RPMI7951 (cell line): Measurements from ENCODE around the gene CPNE5. TPM values are rescaled to one million over a fixed set of nuclear protein-coding genes. Genes with fewer than 3 reads are reported as not detected.
"Not testable (repeated sequence)": the region's sequence is repeated elsewhere in the genome, so short reads cannot be mapped to it uniquely, and the experiment has no call there.

Source experiments
- DNase-seq: peaks from one replicate; pipeline ENCODE4 v3.0.0-alpha.2; 2012; ENCODE audit warnings: low read depth
- total RNA-seq: library from RNA; depleted of rRNA; stranded (reverse); fragments of >200 nt; shearing (Covaris generic); gene quantifications from 2 replicates; pipeline ENCODE4 v1.2.3, GENCODE V29; 2014; rRNA removed

CPNE5 gene
- total RNA-seq, 1 experiment from 2014 or later: not detected

DNA sequence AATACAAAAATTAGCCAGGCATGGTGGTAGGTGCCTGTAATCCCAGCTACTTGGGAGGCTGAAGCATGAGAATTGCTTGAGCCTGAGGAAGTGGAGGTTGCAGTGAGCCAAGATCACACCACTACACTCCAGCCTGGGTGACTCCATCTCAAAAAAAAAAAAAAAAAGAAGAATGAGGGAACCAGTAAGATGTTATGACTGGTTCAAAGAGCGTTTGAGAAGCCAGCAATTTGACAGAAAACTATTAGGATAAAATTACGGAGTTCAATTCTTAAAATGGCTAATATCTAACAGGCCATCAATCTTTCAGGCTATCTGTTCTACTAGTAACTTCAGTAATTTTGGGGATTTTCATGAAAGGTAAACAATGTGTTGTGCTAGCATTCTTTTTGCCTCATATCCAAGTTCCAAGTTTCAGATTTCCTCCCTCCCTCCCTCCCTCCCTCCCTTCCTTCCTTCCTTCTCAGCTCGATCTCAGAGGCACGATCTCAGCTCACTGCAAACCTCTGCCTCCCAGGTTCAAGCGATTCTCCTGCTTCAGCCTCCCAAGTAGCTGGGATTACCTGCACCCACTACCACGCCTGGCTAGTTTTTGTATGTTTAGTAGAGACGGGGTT, 134.2 kb downstream of the CPNE5 start:
- not testable (repeated sequence) for DNase-seq

DNA sequence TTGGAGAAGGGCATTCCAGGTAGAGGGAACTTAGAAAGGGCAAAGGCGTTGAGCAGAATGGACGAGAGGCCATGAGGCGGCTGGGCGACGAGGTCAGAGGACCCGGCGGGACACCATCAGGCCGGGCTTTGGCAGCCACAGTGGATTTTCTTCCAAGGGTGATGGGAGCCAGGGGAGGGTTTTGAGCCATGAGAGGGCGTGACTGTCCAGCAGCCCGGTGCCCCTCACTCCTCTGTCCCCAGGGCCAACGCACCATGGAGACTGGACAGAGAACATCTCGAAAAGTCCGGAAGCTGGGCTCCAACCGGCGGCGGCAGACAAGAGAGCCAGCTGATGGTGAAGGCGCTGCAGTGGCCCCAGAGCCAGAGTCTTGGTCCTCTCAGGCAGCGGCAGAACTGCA, 135.3 kb downstream of the CPNE5 start:
- no peak for DNase-seq

GRCh38 chr6:36703081-36703606, 136.1 kb downstream of the CPNE5 start:
- no peak for DNase-seq

- DNase-seq: no peak
These were observed 136.6 kb downstream of the CPNE5 start for GRCh38 chr6:36702656-36703055.

DNA sequence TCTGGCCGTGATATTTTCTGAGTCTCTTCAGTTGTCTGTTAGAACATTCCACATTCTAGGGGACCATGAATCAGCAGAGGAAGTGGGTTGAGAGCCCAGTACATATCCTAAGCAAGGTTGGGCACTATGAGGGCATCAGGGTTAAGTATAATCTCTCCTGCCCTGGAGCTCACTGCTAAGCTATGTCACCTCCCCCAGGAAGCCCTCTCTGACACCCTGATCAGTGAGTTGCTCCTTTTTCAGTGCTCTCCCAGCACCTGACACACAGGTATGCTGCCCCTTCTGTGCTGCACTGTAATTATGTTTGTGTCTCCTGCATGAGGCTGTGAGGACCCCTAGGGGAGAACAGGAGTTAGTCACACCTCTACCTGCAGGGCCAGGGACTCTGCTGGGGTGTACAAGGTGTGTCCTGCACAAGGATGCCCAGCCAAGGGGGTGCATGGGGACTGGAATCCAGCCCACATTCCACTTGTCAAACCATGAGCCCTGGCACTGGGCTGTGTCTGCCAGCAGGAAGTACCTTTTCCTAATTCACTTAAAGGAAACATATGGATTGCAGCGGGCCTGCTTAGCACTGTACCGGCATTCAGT, 137.7 kb downstream of the CPNE5 start:
- no peak for DNase-seq

GRCh38 chr6:36700831-36701230, 138.4 kb downstream of the CPNE5 start:
- no peak for DNase-seq

- DNase-seq: no peak
These were observed 139.0 kb downstream of the CPNE5 start for GRCh38 chr6:36700071-36700812.

DNA sequence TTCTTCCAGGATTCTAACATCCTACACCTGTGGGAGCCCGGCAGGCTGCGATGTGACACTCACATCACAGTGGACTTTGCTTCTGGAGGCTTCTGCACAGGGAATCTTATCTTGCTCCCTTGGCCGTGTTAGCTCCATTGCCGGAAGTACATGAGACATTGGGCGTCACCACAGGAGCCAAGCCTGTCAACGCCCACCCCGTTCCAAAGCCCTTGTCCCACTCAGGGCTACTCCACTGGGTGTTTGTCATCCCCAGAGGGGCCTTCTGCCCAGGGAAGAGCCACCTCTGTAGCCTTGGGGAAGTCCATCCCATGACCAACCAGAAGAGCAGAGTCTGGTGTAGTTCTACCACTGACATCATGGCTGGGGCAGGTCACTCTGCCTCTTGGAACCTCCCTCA, 139.9 kb downstream of the CPNE5 start:
- no peak for DNase-seq

DNA sequence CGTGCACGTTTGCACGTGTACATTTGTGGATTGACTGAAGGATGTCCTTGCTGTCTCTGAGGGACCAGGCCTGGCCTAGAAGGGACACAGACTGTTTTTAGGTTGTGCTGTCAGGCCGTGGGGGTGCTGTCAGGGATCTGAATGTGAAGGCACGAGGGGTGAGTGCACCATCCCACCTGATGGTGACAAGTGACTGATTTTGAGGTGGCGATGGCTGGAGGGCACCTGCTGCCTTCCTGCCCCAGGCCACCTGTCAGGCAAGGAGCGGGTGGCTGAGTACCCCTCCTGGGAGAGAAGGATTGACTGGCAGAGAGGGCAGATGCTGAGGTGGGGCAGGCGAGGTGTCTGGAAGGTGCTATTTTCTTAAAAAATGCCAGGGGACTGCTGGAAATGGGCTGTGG, 140.4 kb downstream of the CPNE5 start:
- DNase-seq: no peak

- no peak for DNase-seq
These were observed 141.0 kb downstream of the CPNE5 start for GRCh38 chr6:36698196-36698595.

DNA sequence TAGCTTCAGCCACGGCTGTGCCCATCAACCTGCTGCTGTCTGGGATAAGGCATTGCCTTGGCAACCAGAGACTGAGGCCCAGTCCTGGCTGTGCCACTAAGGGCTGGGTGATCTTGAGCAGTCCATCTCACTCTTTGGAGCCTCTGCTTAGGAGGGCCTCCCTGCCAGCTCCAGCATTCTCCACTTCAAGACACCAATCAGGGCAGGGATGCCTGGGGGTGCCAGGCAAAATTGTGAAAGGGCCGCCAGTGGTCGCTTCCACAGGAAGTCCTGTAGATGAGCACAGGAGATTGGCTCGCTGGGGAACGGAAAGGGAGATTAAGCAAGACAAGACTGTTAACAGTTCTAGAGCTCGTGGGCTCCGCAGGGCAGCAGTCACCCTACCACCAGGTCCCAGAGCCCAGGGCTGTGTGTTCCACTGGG, 141.8 kb downstream of the CPNE5 start, which contains the start of gene RAB44:
Gene RAB44 (plus strand): TSS at position 346 of the 423 bp plus-strand sequence. CDS start 6,410 bp downstream, outside the sequence.
- DNase-seq: no peak

GRCh38 chr6:36695414-36695813, 143.8 kb downstream of the CPNE5 start:
- no peak for DNase-seq

GRCh38 chr6:36694616-36695015, 144.6 kb downstream of the CPNE5 start:
- no peak for DNase-seq

DNA sequence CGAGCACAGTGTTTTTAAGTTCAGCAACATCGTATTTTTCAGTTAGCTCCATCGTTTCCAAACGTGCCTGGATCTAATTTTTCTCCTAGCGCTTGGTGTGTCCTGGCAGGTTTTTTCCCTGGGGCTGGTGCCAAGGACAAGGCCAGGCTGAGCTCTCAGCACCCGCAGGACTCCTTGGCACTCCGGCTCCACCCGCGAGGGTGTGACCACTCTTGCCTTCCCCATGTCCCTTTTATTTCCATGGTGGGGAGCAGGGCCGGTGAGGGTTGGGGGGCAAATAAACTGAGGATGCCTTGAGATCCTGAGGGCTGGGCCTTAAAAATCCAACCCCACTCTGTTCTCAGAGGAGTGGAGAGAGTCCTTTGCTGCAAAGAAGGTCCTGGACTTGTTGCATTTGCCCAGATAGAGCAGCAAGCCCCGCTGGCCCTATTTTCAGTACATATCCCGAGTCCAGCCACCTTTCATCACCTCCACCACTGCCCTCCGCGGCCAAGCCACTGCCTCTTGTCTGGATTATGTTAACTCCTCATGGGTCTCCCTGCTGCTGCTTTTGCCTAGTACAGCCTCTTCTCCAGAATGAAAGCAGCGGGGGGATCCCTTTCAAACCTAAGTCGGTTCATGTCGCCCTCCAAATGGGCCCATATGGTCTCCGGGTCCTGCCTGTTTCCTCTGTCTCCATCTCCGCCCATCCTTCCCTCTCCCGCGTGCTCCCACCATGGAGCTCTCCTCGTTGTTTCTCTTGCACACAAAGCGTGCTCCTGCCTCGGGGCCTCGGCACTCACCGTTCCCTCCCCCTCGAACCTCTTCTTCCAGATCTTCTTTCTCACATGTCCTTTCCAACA, 146.2 kb downstream of the CPNE5 start:
- DNase-seq: no peak

- DNase-seq: no peak
These were observed 147.0 kb downstream of the CPNE5 start for GRCh38 chr6:36692220-36692619.

GRCh38 chr6:36691612-36692011, 147.6 kb downstream of the CPNE5 start:
- no peak for DNase-seq

- no peak for DNase-seq
These were observed 148.2 kb downstream of the CPNE5 start for GRCh38 chr6:36691011-36691410.

Other genes starting within 250 kb of the CPNE5 start
- gene SRSF3, start 245.1 kb downstream of the CPNE5 start, total RNA-seq: 435 and 490 TPM in 2 replicates
- gene CDKN1A, start 160.7 kb downstream of the CPNE5 start, total RNA-seq: 18.0 TPM in 2 replicates
- not detected in 2 replicates for gene RAB44, start 141.6 kb downstream of the CPNE5 start, total RNA-seq
- 51.9 and 52.4 TPM in 2 replicates for gene PPIL1, start 35.4 kb upstream of the CPNE5 start, total RNA-seq
- 36.3 and 38.9 TPM in 2 replicates for gene C6orf89, start 46.5 kb upstream of the CPNE5 start, total RNA-seq
- gene PI16, start 115.3 kb upstream of the CPNE5 start, total RNA-seq: not detected in 2 replicates
- gene MTCH1, start 146.8 kb upstream of the CPNE5 start, total RNA-seq: 226 and 257 TPM in 2 replicates
- gene FGD2, start 166.2 kb upstream of the CPNE5 start, total RNA-seq: not detected in 2 replicates